OCI-LY3 (cell line): ENCODE data around the gene MAML1.

Experiments used
- CTCF ChIP-seq: fragments of 200-600, 300-600 bp; sonication (generic); IDR thresholded peaks from 2 replicates; pipeline ENCODE4 v1.5.1; 2014; ENCODE audit warnings: antibody characterized with exemption, low read length, low read depth
- EZH2phosphoT487 ChIP-seq: fragments of 200-600 bp; shearing (Covaris generic); IDR thresholded peaks from 2 replicates; pipeline ENCODE4 v1.6.1; 2018; ENCODE audit warnings: antibody characterized with exemption, mixed run types, low read depth

GRCh38 chr5:179764056-179764455, 31.4 kb downstream of the MAML1 start:
- no peak for TF ChIP-seq CTCF
- no peak for TF ChIP-seq EZH2phosphoT487
